Epithelial cell of proximal tubule (primary cell): ENCODE results near the gene LIX1L. TPM values are rescaled to one million over a fixed set of nuclear protein-coding genes. Genes with fewer than 3 reads are reported as not detected.
A peak's percentile ranks its signal among the peaks of the same experiment; 100 is the strongest.

Experiments used
- DNase-seq: peaks from one replicate; pipeline ENCODE4 v3.0.0-alpha.2; 2011; ENCODE audit warnings: low read depth
- H3K4me3 ChIP-seq: 2 replicates; pipeline ENCODE4 v1.5.1; 2011; ENCODE audit warnings: low read depth, mild to moderate bottlenecking, low read length
- CTCF ChIP-seq: conservative IDR thresholded peaks from 2 replicates; pipeline ENCODE4 v1.5.1; 2012; ENCODE audit warnings: low read depth, mild to moderate bottlenecking, low read length
- total RNA-seq: library from RNA; depleted of rRNA; stranded (reverse); fragments of >200 nt; gene quantifications from 2 replicates; pipeline ENCODE4 v1.2.3, GENCODE V29; 2015

LIX1L gene
- total RNA-seq, 1 donor from 2014 or later = 32.5 TPM

GRCh38 chr1:145892486-145893087, 65.2 kb downstream of the LIX1L start:
- no peak for TF ChIP-seq CTCF
- DNase-seq = no peak
- no peak overlapping the region for H3K4me3 ChIP-seq

- H3K4me3 ChIP-seq = no peak overlapping the region
- peak; percentile 98 for TF ChIP-seq CTCF
- DNase-seq = peak; percentile 96
These were observed 66.0 kb downstream of the LIX1L start for GRCh38 chr1:145891587-145892485.

GRCh38 chr1:145891143-145891542, 66.7 kb downstream of the LIX1L start:
- DNase-seq = no peak
- TF ChIP-seq CTCF = no peak
- H3K4me3 ChIP-seq = no peak overlapping the region

- TF ChIP-seq CTCF = no peak
- DNase-seq = no peak
- H3K4me3 ChIP-seq = no peak overlapping the region
These were observed 68.1 kb downstream of the LIX1L start for GRCh38 chr1:145889722-145890121.

- no peak for TF ChIP-seq CTCF
- H3K4me3 ChIP-seq = peak overlapping the region; percentile 3
- DNase-seq = peak; percentile 76
These were observed 70.2 kb downstream of the LIX1L start for GRCh38 chr1:145887631-145888030.

- no peak overlapping the region for H3K4me3 ChIP-seq
- DNase-seq = no peak
- TF ChIP-seq CTCF = no peak
These were observed 71.0 kb downstream of the LIX1L start for GRCh38 chr1:145886816-145887215.
